ENCODE measurements around the gene GULP1. TPM values are rescaled to one million over a fixed set of nuclear protein-coding genes. Genes with fewer than 3 reads are reported as not detected.

The GULP1 gene
- total RNA-seq, 1 experiment from 2014 or later = 140 TPM

DNA sequence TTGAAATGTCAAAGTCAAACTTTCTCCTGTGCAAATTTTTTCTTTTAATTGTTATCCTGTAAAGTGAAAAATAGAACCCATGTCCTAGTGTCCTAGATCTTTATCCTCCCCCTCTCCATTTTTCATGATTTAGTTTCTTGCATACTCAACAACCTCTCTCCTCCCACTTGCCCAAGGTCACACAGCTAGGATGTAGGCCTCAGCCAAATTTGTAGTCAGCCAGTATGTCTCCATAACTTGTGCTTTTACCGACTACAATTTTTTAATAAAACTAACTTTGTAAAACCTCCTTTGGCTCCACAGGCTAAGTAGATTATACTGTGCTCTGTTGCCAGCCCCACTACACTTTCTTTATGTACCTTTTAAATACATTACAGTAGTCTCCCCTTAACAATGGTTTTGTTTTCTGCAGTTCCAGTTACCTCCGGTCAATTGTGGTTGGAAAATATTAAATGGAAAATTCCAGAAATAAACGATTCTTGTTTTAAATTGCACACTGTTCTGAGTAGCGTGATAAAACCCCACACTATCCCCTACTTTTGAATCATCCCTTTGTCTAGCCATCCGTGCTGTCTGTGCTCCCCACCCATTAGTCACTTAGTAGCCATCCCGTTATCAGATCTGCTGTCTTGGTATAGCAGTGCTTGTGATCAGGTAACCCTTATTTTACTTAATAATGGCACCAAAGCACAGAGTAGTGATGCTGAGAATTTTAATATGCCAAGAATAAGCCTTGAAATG is 22.8 kb downstream of the GULP1 start:
- no peak overlapping the region for H3K56ac ChIP-seq (ENCODE audit: insufficient read length, low read depth, low read length)
- no peaks in the 10 kb centered on the region for H4K20me1 ChIP-seq (ENCODE audit: control insufficient read depth, insufficient read depth, insufficient read length)
- peaks cover 3% of the 10 kb centered on the region for H3K79me1 ChIP-seq (ENCODE audit: insufficient read depth, low read depth, low read length, poor library complexity, severe bottlenecking)
- no peak overlapping the region for H2AFZ ChIP-seq (ENCODE audit: low read length)
- Mint-ChIP-seq H3K4me1 (peaks cover 63% of the 10 kb centered on the region in 2 experiments), H3K27me3 (ENCODE audit: low read depth) (no peaks in the 10 kb centered on the region), H3K9me3 (peaks cover 15 to 20% of the 10 kb centered on the region in 2 experiments), H3K4me3 (no peak overlapping the region), H3K36me3 (ENCODE audit: insufficient read depth in 1 of 3, low read depth in 3 of 3) (peaks cover 24 to 34% (median 31%) of the 10 kb centered on the region in 3 experiments), H3K27ac (peak overlapping the region; percentile 56 to 90 (median 57); a peak in 5 of 7 replicates)
- no peak overlapping the region for H2AK5ac ChIP-seq (ENCODE audit: insufficient read length, low read length)
- no peak overlapping the region for H2BK12ac ChIP-seq (ENCODE audit: insufficient read length, low read depth, low read length)
- H3K27ac ChIP-seq (ENCODE audit: insufficient read length, low read depth, low read length) = peak overlapping the region; percentile 15
- peak overlapping the region; percentile 21 for H3K4me2 ChIP-seq (ENCODE audit: insufficient read depth, insufficient read length, low read length)
- peaks cover 46% of the 10 kb centered on the region; the same call in 1 of the 2 replicates for H3K79me2 ChIP-seq (ENCODE audit: insufficient read depth, low read length)
- H3K9me3 ChIP-seq (ENCODE audit: control insufficient read depth, low read depth, low read length) = no peaks in the 10 kb centered on the region
- no peak overlapping the region for H3T11ph ChIP-seq (ENCODE audit: low read length)
- H3K27me3 ChIP-seq (ENCODE audit: insufficient read depth, low read length) = no peaks in the 10 kb centered on the region
- no peak overlapping the region for H3K23ac ChIP-seq (ENCODE audit: insufficient read length, low read depth, low read length)
- DNase-seq = no peak
- no peak overlapping the region for H3K4ac ChIP-seq (ENCODE audit: low read depth, low read length)
- no peak overlapping the region for H2BK15ac ChIP-seq (ENCODE audit: low read depth, low read length)
- H3K18ac ChIP-seq (ENCODE audit: insufficient read length, low read depth, low read length) = no peak overlapping the region
- H3K14ac ChIP-seq (ENCODE audit: insufficient read depth, low read length) = no peak overlapping the region
- no peak overlapping the region for H4K91ac ChIP-seq (ENCODE audit: insufficient read length, low read depth, low read length)
- no peak overlapping the region for H3K9ac ChIP-seq (ENCODE audit: extremely low read depth, insufficient read length, low read length)
- no CpG with 5 or more reads among the region's 6 CpGs for WGBS (ENCODE audit: extremely low coverage, insufficient read length, low lambda C conversion rate)
- no peak overlapping the region for H2BK120ac ChIP-seq (ENCODE audit: low read depth, low read length, poor library complexity, severe bottlenecking)
- no peak overlapping the region for H2BK20ac ChIP-seq (ENCODE audit: low read depth, low read length, poor library complexity, severe bottlenecking)
- no peak overlapping the region for H4K8ac ChIP-seq (replicated peaks; ENCODE audit: insufficient read length, low read depth, low read length)
- H2BK5ac ChIP-seq (ENCODE audit: insufficient read length, low read length) = peak overlapping the region; percentile 53
- TF ChIP-seq, protein P1, sequence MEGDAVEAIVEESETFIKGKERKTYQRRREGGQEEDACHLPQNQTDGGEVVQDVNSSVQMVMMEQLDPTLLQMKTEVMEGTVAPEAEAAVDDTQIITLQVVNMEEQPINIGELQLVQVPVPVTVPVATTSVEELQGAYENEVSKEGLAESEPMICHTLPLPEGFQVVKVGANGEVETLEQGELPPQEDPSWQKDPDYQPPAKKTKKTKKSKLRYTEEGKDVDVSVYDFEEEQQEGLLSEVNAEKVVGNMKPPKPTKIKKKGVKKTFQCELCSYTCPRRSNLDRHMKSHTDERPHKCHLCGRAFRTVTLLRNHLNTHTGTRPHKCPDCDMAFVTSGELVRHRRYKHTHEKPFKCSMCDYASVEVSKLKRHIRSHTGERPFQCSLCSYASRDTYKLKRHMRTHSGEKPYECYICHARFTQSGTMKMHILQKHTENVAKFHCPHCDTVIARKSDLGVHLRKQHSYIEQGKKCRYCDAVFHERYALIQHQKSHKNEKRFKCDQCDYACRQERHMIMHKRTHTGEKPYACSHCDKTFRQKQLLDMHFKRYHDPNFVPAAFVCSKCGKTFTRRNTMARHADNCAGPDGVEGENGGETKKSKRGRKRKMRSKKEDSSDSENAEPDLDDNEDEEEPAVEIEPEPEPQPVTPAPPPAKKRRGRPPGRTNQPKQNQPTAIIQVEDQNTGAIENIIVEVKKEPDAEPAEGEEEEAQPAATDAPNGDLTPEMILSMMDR (conservative IDR thresholded peaks at IDR 0.05) = no peak
- no peaks in the 10 kb centered on the region for H3K23me2 ChIP-seq (ENCODE audit: insufficient read length, low read depth, low read length, poor library complexity, severe bottlenecking)
- no peak overlapping the region for H4K5ac ChIP-seq (ENCODE audit: insufficient read length, low read depth, low read length)
- peaks cover 7% of the 10 kb centered on the region; the same call in 1 of the 2 replicates for H3K4me1 ChIP-seq (ENCODE audit: insufficient read depth, low read length)
